HepG2 (cell line): ENCODE measurements around the gene ENO3. TPM values are rescaled to one million over a fixed set of nuclear protein-coding genes. Genes with fewer than 3 reads are reported as not detected.
A peak's percentile ranks its signal among the peaks of the same experiment; 100 is the strongest.

ENCODE experiments used
- HOXA7 ChIP-seq: sonication (generic); formaldehyde crosslinking; IDR thresholded peaks from 2 replicates; pipeline ENCODE4 v1.8.1; 2022; ENCODE audit warnings: mild to moderate bottlenecking, missing genetic modification reagents, moderate library complexity
- JARID2 ChIP-seq: sonication (generic); formaldehyde crosslinking; IDR thresholded peaks from 2 replicates; pipeline ENCODE4 v1.8.1; 2023; ENCODE audit warnings: missing genetic modification reagents, inconsistent platforms; ENCODE audit not compliant: insufficient replicate concordance
- KLF11 ChIP-seq: IDR thresholded peaks from 2 replicates; pipeline ENCODE4 v1.6.1; 2016; ENCODE audit warnings: missing compliant biosample characterization
- RBAK ChIP-seq: sonication (generic); formaldehyde crosslinking; IDR thresholded peaks from 2 replicates; pipeline ENCODE4 v1.5.1; 2020; ENCODE audit warnings: mild to moderate bottlenecking, missing genetic modification reagents
- SOX5 ChIP-seq: IDR thresholded peaks from 2 replicates; pipeline ENCODE4 v1.6.1; 2016; ENCODE audit warnings: borderline replicate concordance
- ZFX ChIP-seq: sonication (generic); formaldehyde crosslinking; IDR thresholded peaks from 2 replicates; pipeline ENCODE4 v1.4.0; 2020; ENCODE audit warnings: mild to moderate bottlenecking, low read depth, missing genetic modification reagents, moderate library complexity
- ZNF362 ChIP-seq: sonication (generic); formaldehyde crosslinking; IDR thresholded peaks from 2 replicates; pipeline ENCODE4 v1.4.0; 2020; ENCODE audit warnings: missing genetic modification reagents, mild to moderate bottlenecking, borderline replicate concordance
- ZNF432 ChIP-seq: sonication (generic); formaldehyde crosslinking; IDR thresholded peaks from 2 replicates; pipeline ENCODE4 v1.5.0; 2020; ENCODE audit warnings: missing genetic modification reagents, mild to moderate bottlenecking, borderline replicate concordance
- ZNF484 ChIP-seq: sonication (generic); formaldehyde crosslinking; IDR thresholded peaks from 2 replicates; pipeline ENCODE4 v1.5.1; 2020; ENCODE audit warnings: mild to moderate bottlenecking, low read depth, missing genetic modification reagents, borderline replicate concordance
- ZNF781 ChIP-seq: sonication (generic); formaldehyde crosslinking; IDR thresholded peaks from 2 replicates; pipeline ENCODE4 v1.5.1; 2020; ENCODE audit warnings: borderline replicate concordance, mild to moderate bottlenecking, missing genetic modification reagents; ENCODE audit errors: not compliant biosample characterization
- ZNF782 ChIP-seq: sonication (generic); formaldehyde crosslinking; IDR thresholded peaks from 2 replicates; pipeline ENCODE4 v1.4.0; 2020; ENCODE audit warnings: missing genetic modification reagents, mild to moderate bottlenecking, borderline replicate concordance
- ZSCAN30 ChIP-seq: sonication (generic); formaldehyde crosslinking; IDR thresholded peaks from 2 replicates; pipeline ENCODE4 v1.5.0; 2020; ENCODE audit warnings: mild to moderate bottlenecking, missing genetic modification reagents
- polyA plus RNA-seq, 8 experiments: library from polyadenylated mRNA; depleted of rRNA in 3 of 8; stranded (reverse) in 7 of 8; unstranded in 1 of 8; fragments of >200 nt; fragmentation: Illumina TruSeq in 4 of 8; extraction: Trizol in 4 of 8; gene quantifications; 2 replicates each; pipeline versions ENCODE4 v1.2.1 to v1.2.3, GENCODE V29; 2011 to 2016; ENCODE audit warnings: low read depth in 4 of 8, missing spikeins in 1 of 8, mixed read lengths in 1 of 8; ENCODE audit not compliant: insufficient read depth in 1 of 8
- total RNA-seq, 5 experiments: library from RNA; depleted of rRNA; stranded (reverse); fragments of >200 nt; fragmentation: Illumina TruSeq; extraction: Trizol; gene quantifications; 2 replicates each; pipeline ENCODE4 v1.2.3, GENCODE V29; 2016; ENCODE audit warnings: low read depth in 1 of 5
- TF ChIP-seq, protein P1 (sequence below): sonication (generic); formaldehyde crosslinking; IDR thresholded peaks from 2 replicates; pipeline ENCODE4 v1.5.0; 2020; ENCODE audit warnings: mild to moderate bottlenecking, missing genetic modification reagents
- TF ChIP-seq, protein P2 (sequence below): sonication (generic); formaldehyde crosslinking; IDR thresholded peaks from 2 replicates; pipeline ENCODE4 v1.4.0; 2020; ENCODE audit warnings: missing genetic modification reagents, borderline replicate concordance

The ENO3 gene
- total and polyA plus RNA-seq, 2 of the 13 experiments (the other 11 are each of a cell fraction or from before 2014, with no cell fraction given) = 59.8 to 69.8 TPM

- TF ChIP-seq ZNF432 (CRISPR knock-in tag) (no peak), ZNF362 (CRISPR knock-in tag) (no peak), ZNF484 (CRISPR knock-in tag) (no peak), ZFX (peak; percentile 52; the same call in 1 of the 2 replicates), KLF11 (CRISPR knock-in tag) (no peak; the same call in 1 of the 2 replicates), ZNF781 (no peak), ZNF782 (CRISPR knock-in tag) (no peak; the same call in 1 of the 2 replicates), ZSCAN30 (CRISPR knock-in tag) (no peak), SOX5 (CRISPR knock-in tag) (no peak), JARID2 (CRISPR knock-in tag) (no peak), RBAK (CRISPR knock-in tag) (no peak), HOXA7 (no peak)
- TF ChIP-seq, protein P1, sequence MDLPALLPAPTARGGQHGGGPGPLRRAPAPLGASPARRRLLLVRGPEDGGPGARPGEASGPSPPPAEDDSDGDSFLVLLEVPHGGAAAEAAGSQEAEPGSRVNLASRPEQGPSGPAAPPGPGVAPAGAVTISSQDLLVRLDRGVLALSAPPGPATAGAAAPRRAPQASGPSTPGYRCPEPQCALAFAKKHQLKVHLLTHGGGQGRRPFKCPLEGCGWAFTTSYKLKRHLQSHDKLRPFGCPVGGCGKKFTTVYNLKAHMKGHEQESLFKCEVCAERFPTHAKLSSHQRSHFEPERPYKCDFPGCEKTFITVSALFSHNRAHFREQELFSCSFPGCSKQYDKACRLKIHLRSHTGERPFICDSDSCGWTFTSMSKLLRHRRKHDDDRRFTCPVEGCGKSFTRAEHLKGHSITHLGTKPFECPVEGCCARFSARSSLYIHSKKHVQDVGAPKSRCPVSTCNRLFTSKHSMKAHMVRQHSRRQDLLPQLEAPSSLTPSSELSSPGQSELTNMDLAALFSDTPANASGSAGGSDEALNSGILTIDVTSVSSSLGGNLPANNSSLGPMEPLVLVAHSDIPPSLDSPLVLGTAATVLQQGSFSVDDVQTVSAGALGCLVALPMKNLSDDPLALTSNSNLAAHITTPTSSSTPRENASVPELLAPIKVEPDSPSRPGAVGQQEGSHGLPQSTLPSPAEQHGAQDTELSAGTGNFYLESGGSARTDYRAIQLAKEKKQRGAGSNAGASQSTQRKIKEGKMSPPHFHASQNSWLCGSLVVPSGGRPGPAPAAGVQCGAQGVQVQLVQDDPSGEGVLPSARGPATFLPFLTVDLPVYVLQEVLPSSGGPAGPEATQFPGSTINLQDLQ (CRISPR knock-in tag) = no peak
- TF ChIP-seq, protein P2, sequence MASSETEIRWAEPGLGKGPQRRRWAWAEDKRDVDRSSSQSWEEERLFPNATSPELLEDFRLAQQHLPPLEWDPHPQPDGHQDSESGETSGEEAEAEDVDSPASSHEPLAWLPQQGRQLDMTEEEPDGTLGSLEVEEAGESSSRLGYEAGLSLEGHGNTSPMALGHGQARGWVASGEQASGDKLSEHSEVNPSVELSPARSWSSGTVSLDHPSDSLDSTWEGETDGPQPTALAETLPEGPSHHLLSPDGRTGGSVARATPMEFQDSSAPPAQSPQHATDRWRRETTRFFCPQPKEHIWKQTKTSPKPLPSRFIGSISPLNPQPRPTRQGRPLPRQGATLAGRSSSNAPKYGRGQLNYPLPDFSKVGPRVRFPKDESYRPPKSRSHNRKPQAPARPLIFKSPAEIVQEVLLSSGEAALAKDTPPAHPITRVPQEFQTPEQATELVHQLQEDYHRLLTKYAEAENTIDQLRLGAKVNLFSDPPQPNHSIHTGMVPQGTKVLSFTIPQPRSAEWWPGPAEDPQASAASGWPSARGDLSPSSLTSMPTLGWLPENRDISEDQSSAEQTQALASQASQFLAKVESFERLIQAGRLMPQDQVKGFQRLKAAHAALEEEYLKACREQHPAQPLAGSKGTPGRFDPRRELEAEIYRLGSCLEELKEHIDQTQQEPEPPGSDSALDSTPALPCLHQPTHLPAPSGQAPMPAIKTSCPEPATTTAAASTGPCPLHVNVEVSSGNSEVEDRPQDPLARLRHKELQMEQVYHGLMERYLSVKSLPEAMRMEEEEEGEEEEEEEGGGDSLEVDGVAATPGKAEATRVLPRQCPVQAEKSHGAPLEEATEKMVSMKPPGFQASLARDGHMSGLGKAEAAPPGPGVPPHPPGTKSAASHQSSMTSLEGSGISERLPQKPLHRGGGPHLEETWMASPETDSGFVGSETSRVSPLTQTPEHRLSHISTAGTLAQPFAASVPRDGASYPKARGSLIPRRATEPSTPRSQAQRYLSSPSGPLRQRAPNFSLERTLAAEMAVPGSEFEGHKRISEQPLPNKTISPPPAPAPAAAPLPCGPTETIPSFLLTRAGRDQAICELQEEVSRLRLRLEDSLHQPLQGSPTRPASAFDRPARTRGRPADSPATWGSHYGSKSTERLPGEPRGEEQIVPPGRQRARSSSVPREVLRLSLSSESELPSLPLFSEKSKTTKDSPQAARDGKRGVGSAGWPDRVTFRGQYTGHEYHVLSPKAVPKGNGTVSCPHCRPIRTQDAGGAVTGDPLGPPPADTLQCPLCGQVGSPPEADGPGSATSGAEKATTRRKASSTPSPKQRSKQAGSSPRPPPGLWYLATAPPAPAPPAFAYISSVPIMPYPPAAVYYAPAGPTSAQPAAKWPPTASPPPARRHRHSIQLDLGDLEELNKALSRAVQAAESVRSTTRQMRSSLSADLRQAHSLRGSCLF (CRISPR knock-in tag) = no peak
Measured at GRCh38 chr17:4950075-4950745, 709 bp upstream of the ENO3 start (continued).
